SK-N-SH treated with all-trans-retinoic acid at 6 μM for 48 hours (cell line): ENCODE data around the gene SLC7A5.
"Not testable (repeated sequence)": the region's sequence is repeated elsewhere in the genome, so short reads cannot be mapped to it uniquely, and the experiment has no call there.

ENCODE experiments used
- ARNTL ChIP-seq: fragments of 450-650 bp; formaldehyde crosslinking; IDR thresholded peaks from 2 replicates; pipeline ENCODE4 v1.5.0; 2020; ENCODE audit warnings: low read depth, mild to moderate bottlenecking, moderate library complexity, borderline replicate concordance
- BACH2 ChIP-seq: fragments of 250-450 bp; sonication (Bioruptor Pico); IDR thresholded peaks from 2 replicates; pipeline ENCODE4 v1.9.0; 2021; ENCODE audit warnings: mild to moderate bottlenecking, borderline replicate concordance
- GLIS3 ChIP-seq: fragments of 250-450 bp; sonication (Bioruptor Pico); IDR thresholded peaks from 2 replicates; pipeline ENCODE4 v1.5.0; 2020; ENCODE audit warnings: mild to moderate bottlenecking, moderate library complexity
- PATZ1 ChIP-seq: fragments of 250-450 bp; sonication (Bioruptor Pico); IDR thresholded peaks from 2 replicates; pipeline ENCODE4 v1.8.0; 2020; ENCODE audit warnings: mild to moderate bottlenecking, moderate library complexity, borderline replicate concordance
- POU6F1 ChIP-seq: fragments of 250-450 bp; sonication (Bioruptor Pico); IDR thresholded peaks from 2 replicates; pipeline ENCODE4 v1.8.0; 2021; ENCODE audit warnings: low read depth, mild to moderate bottlenecking, moderate library complexity, borderline replicate concordance
- ZFP3 ChIP-seq: fragments of 250-450 bp; sonication (Bioruptor Pico); IDR thresholded peaks from 2 replicates; pipeline ENCODE4 v1.5.0; 2020; ENCODE audit warnings: mild to moderate bottlenecking, moderate library complexity
- ZFP30 ChIP-seq: fragments of 450-650 bp; formaldehyde crosslinking; IDR thresholded peaks from 2 replicates; pipeline ENCODE4 v1.5.0; 2022; ENCODE audit warnings: mild to moderate bottlenecking, moderate library complexity
- ZNF8 ChIP-seq: fragments of 450-650 bp; formaldehyde crosslinking; IDR thresholded peaks from 2 replicates; pipeline ENCODE4 v1.5.0; 2020; ENCODE audit warnings: mild to moderate bottlenecking, moderate library complexity

GRCh38 chr16:87912691-87913090 lies 43.4 kb upstream of the SLC7A5 start:
- TF ChIP-seq ZNF8; ZFP3 (CRISPR knock-in tag); ARNTL (CRISPR knock-in tag); POU6F1; BACH2 (CRISPR knock-in tag); PATZ1 (CRISPR knock-in tag); GLIS3; ZFP30 (CRISPR knock-in tag): not testable (repeated sequence)
